Measurements from ENCODE around the gene TUB.

Gene TUB

DNA sequence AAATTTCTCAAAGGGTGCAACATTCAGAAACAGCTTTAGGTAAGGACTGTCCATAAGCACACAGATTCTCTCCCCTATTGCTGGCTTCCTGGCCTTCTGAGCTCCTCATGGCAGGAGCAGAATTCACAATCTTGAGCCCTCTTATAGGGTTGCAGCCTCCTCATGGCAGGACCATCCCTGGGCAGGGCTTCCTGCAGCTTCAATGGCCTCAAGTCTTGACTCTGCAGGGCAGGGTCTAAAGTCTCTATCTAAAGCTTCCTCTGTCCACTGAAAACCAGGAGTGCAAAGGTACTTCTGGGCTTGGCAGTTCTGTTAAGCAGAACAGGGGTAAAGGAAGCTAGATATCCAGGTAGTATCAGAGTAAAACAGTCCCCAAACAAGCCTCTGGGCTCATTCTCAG is 28.7 kb downstream of the TUB start:
- no peak for DNase-seq

DNA sequence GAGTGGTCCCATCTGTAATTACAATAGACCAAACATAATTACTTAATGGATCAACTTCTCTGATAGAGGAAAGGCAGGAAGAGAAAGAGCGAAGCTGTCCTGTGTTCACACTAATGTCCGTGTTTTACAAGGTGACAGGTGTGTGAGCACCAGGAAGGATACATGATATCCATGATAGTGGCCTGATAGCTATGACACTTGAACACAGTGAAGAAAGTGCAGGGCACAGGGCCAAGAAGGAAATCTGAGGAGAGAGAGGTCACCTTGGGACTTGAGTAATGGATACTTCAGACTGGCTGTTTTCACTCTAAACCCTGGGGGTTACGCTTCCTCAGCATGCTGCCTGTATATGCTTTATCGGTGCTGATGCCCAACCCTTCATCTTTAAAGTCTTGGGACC is 29.4 kb downstream of the TUB start:
- no peak for DNase-seq

DNA sequence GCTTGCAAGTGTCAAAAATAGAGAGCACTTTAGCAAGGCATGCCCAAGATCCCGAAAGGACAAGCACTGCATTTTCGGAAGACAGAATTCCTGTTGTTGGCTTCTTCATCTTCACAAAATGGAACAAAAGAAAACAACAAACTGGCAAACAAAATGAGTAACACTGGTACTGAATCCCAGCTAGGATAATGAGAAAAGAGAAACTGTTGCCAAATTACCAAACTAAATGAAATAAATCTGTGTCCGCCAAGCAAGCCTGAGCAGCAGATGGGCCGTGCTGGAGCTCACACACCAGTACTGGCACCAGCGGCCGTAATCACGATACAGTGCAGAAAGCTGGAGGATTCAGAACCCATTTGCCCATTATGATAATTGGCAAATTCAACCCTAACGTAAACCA is 30.6 kb downstream of the TUB start:
- no peak for DNase-seq

DNA sequence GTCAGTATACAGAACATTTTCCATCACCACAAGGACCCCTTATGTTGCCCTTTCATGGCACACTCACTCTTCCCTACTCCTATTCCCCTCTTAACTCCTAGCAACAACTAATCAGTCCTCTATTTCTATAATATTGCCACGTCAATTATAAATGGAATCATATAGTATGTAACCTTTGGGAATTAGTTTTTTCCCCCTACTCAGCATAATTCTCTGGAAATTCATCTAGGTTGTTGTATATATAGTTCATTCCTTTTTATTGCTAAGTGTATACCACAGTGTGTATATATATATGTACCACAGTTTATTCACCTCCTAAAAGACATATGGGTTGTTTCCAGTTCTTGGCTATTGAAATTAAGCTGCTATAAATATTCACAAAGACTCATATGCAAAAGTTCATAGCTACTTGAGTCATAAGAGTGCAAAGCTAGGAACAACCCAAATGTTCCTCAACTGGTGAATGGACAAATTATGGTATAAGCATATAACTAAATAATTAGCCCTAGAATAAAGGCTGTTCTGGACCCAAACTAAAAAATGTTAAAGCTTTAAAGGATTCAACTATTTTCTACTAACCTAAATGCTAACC is 41.3 kb downstream of the TUB start:
- no peak for DNase-seq

DNA sequence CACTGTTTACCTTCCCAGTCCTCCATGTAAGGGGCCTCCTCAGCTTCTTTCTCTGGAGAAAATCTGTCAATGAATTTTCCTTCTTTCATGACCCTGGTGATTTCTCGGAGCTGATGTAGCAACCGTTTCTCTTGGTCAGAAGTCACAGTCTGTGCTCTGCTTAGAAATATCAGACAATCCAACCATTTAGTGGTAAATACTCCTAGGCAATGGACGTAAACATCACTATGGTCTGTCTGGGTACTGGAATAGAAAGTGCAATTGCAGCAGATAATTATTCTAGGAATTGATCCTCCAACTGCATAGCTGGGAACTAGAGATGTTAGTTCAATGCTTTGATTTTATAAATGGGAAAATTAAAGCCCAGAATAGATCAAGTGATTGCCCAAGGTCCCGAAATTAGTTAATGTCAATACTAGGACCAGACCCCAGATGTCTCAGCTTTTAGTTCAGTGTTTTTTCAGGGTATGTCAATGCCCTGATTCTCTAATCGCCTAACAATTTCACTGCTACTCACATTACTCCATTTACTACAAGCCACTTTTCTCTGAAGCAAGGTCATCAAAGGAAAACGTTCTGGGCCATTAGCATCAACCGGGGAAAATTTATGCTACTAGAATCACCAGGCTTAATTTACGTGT is 45.8 kb downstream of the TUB start:
- no peak for DNase-seq

DNA sequence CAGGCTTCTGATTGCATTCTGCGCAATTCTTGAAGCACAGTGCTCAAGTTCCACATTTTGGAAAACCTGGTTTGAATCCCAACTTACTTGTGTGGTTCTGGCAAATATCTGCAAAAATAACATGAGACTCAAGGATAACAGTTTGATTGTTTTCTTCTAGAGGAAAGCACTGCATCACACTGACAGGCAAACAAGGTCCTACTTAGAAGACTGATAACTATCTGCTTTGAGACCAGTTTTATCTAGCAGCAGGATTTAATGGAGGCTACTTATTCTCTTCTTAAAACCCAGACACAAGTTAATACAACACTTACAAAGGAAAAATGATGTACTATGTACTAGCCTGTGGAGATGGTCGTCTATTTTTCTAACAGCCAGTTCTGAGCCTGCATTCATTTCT is 46.4 kb downstream of the TUB start:
- DNase-seq, result no peak

DNA sequence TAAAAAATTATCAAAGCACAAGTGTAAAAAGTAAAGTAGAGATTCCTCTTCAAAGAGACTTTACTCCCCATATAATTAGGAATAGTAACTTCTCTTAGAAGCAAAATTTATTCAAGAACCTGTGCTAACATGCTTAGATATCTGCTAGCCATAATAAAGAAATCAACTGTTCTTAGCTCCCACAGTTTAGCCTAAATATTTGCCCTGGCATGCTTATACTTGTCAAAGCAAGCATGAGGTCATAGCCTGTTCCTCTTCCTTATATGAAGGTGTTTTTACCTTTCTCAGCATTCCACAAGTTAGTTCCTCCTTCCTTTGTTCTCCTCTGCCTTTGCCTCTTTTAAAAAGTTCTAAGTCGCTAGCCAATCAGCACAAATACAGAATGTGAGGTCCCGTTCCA is 57.5 kb downstream of the TUB start:
- DNase-seq, result no peak

DNA sequence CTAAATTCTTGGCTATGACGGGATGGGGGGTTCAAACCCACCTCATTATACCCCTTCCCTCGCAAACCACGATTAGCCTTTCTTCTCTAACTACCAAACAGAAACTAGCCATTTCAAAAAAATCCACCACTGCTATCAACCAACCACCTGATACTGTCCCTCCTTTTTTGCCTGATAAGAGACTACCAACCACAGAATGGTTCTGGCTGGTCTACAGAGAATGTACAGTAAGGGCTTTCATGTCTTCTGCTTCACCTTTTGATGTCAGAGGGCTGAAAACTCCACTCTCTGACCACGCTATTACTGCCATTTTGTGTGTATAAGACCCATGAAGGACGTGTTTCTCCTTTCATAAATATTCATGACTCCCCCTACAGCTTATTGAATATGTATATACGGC is 68.7 kb downstream of the TUB start:
- no peak for DNase-seq
